ENCODE data around the gene ZBTB16. TPM values are rescaled to one million over a fixed set of nuclear protein-coding genes. Genes with fewer than 3 reads are reported as not detected.

ZBTB16 gene
- total RNA-seq, 5 donors from 2014 or later (not counting 1 experiment from before 2014, with no cell fraction given): 8.3 to 20.5 (median 12.4) TPM

DNA sequence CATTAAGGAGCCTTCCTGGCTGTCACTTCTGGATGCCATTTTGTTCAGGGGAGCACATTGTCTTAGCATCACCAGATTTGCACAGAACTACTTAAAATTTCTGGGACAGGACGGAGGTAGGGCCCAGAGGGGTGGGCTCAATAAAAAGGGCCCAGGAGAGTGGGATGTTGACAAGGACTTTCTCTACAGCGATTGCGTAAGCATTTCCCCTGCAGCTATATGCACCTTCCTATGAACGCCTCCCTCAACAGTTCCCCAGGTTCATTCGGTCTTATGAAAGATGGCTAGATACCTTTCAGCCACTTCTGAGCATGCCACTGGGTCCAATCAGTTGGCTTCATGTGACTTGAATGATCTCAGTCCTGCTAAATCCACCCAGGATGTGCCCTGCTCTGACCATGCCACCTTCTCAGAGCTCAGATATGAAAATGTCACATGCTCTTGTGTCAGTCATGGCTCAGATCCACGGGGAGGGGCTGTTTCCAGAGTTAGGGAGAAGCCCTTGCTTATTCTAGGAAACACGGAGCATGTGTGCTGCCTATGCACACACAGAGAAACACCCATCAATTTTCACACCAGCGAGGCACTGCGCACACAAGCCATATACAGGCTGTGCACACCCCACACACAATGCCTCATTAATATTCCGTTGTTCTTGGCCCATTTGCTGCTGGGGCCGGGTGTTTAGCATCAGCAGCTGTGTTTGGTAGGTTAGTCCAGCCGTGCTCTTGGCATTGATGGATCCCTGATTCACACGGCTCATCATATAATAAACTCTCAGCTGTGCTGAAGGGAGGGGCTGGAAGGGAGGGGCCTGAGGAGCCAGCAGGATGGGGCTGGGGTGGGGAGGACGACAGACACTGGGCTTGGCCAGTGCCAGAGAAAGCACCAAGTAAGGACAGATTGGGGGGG, 184.2 kb downstream of the ZBTB16 start:
- no peak overlapping the region for H3K27ac ChIP-seq (ENCODE audit: low read length)
- H3K4me1 ChIP-seq (ENCODE audit: control insufficient read depth in 1 of 2, extremely low read depth in 1 of 2, insufficient read depth in 2 of 2, low read length in 2 of 2): peaks cover 0 to 2% of the 10 kb centered on the region in 2 experiments
- DNase-seq: no peak
- Mint-ChIP-seq H3K4me3 (no peak overlapping the region), H3K4me1 (no peaks in the 10 kb centered on the region), H3K9me3 (no peaks in the 10 kb centered on the region), H3K36me3 (peaks cover 4% of the 10 kb centered on the region), H3K27ac (no peak overlapping the region), H3K27me3 (peaks cover 0 to 1% of the 10 kb centered on the region in 2 donors)
- POLR2A ChIA-PET: no interaction called here
- H3K4me3 ChIP-seq (ENCODE audit: control insufficient read depth in 1 of 2, extremely low read depth in 1 of 2, low read length in 1 of 2): no peak overlapping the region
- WGBS (ENCODE audit: insufficient coverage): 84% methylated on average over 9 of the region's 14 CpGs
- peaks cover 0 to 3% of the 10 kb centered on the region in 2 experiments for H3K27me3 ChIP-seq (replicated peaks in 1 of 2; ENCODE audit: control insufficient read depth in 2 of 2, extremely low read depth in 1 of 2, insufficient read depth in 2 of 2, low read length in 1 of 2)
- CTCF ChIA-PET: interaction anchor here in 1 of 2 donors (0.7 to 0.9 kb wide), 2 partner anchors 17 to 170 kb away, joined by 3 to 8 read pairs; no protein-coding TSS in a partner anchor
- ATAC-seq (replicated peaks in 1 of 4): no peak
- no peaks in the 10 kb centered on the region for H3K36me3 ChIP-seq (ENCODE audit: control insufficient read depth in 2 of 2, extremely low read depth in 1 of 2, insufficient read depth in 1 of 2, low read length in 1 of 2)
- no peaks in the 10 kb centered on the region for H3K9me3 ChIP-seq

- Histone ChIP-seq H3K27me3 (replicated peaks in 1 of 2; ENCODE audit: control insufficient read depth in 2 of 2, extremely low read depth in 1 of 2, insufficient read depth in 2 of 2, low read length in 1 of 2) (peaks cover 0 to 3% of the 10 kb centered on the region in 2 experiments), H3K9me3 (no peaks in the 10 kb centered on the region), H3K27ac (ENCODE audit: low read length) (no peak overlapping the region), H3K36me3 (ENCODE audit: control insufficient read depth in 2 of 2, extremely low read depth in 1 of 2, insufficient read depth in 1 of 2, low read length in 1 of 2) (no peaks in the 10 kb centered on the region), H3K4me1 (ENCODE audit: control insufficient read depth in 1 of 2, extremely low read depth in 1 of 2, insufficient read depth in 2 of 2, low read length in 2 of 2) (peaks cover 0 to 2% of the 10 kb centered on the region in 2 experiments), H3K4me3 (ENCODE audit: control insufficient read depth in 1 of 2, extremely low read depth in 1 of 2, low read length in 1 of 2) (no peak overlapping the region)
- Mint-ChIP-seq H3K4me1 (no peaks in the 10 kb centered on the region), H3K36me3 (peaks cover 4% of the 10 kb centered on the region), H3K4me3 (no peak overlapping the region), H3K27me3 (no peaks in the 10 kb centered on the region), H3K27ac (no peak overlapping the region), H3K9me3 (no peaks in the 10 kb centered on the region)
- WGBS (ENCODE audit: insufficient coverage): 84% methylated on average over 6 of the region's 18 CpGs
- ATAC-seq (replicated peaks in 1 of 4): no peak
- ChIA-PET CTCF (no interaction called here), POLR2A (no interaction called here)
- no peak for DNase-seq
Measured at GRCh38 chr11:114244726-114245394, 185.3 kb downstream of the ZBTB16 start.

- H3K27ac Mint-ChIP-seq: peak overlapping the region in 1 of 2 donors; percentile 19
- H3K9me3 Mint-ChIP-seq: no peaks in the 10 kb centered on the region
- H3K4me1 Mint-ChIP-seq: no peaks in the 10 kb centered on the region
- Histone ChIP-seq H3K4me3 (ENCODE audit: control insufficient read depth in 1 of 2, extremely low read depth in 1 of 2, low read length in 1 of 2) (no peak overlapping the region), H3K27me3 (replicated peaks in 1 of 2; ENCODE audit: control insufficient read depth in 2 of 2, extremely low read depth in 1 of 2, insufficient read depth in 2 of 2, low read length in 1 of 2) (peaks cover 0 to 3% of the 10 kb centered on the region in 2 experiments), H3K36me3 (ENCODE audit: control insufficient read depth in 2 of 2, extremely low read depth in 1 of 2, insufficient read depth in 1 of 2, low read length in 1 of 2) (no peaks in the 10 kb centered on the region), H3K4me1 (ENCODE audit: control insufficient read depth in 1 of 2, extremely low read depth in 1 of 2, insufficient read depth in 2 of 2, low read length in 2 of 2) (peaks cover 0 to 2% of the 10 kb centered on the region in 2 experiments), H3K9me3 (no peaks in the 10 kb centered on the region), H3K27ac (ENCODE audit: low read length) (no peak overlapping the region)
- no peaks in the 10 kb centered on the region for H3K27me3 Mint-ChIP-seq
- WGBS (ENCODE audit: insufficient coverage): 89% methylated on average over 5 of the region's 8 CpGs
- POLR2A ChIA-PET: no interaction called here
- CTCF ChIA-PET: interaction anchor here in 1 of 2 donors (0.6 to 1.4 kb wide), 2 partner anchors 121 to 219 kb away, joined by 3 read pairs; no protein-coding TSS in a partner anchor
- peaks cover 6% of the 10 kb centered on the region for H3K36me3 Mint-ChIP-seq
- ATAC-seq (replicated peaks in 1 of 4) (no peak), DNase-seq (no peak)
- no peak overlapping the region for H3K4me3 Mint-ChIP-seq
Measured at GRCh38 chr11:114246321-114247069, 187.0 kb downstream of the ZBTB16 start.

DNA sequence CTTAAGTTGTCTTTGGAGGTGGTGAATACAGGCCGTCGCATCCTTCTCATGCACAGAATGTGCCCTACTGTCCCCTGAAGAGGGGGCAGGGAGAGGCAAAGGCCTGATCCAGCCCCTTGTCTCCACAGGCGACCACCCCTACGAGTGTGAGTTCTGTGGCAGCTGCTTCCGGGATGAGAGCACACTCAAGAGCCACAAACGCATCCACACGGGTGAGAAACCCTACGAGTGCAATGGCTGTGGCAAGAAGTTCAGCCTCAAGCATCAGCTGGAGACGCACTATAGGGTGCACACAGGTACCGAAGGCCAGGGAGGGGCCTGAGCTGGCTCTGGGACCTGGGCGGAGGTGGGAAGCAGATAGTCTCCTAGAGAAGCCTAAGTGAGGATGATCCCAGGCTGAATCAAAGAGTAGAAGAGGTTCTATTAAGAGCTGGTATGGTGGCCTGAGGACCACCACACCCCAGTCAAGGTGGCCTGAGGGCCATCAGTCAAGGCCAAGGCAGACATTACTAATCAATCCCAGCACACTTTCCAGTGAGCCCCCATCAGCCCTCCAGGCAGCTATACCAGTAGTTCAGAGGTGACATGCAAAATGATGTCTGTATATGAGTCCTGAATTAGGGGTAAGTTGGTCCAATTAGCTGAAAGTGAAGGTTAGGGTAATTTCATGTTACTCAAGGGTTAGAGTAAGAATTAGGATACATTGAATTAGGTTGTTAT, 187.7 kb downstream of the ZBTB16 start:
- Mint-ChIP-seq H3K27ac (no peak overlapping the region), H3K4me3 (no peak overlapping the region), H3K36me3 (peaks cover 6% of the 10 kb centered on the region), H3K9me3 (no peaks in the 10 kb centered on the region), H3K27me3 (no peaks in the 10 kb centered on the region), H3K4me1 (no peaks in the 10 kb centered on the region)
- Histone ChIP-seq H3K36me3 (ENCODE audit: control insufficient read depth in 2 of 2, extremely low read depth in 1 of 2, insufficient read depth in 1 of 2, low read length in 1 of 2) (no peaks in the 10 kb centered on the region), H3K27me3 (replicated peaks in 1 of 2; ENCODE audit: control insufficient read depth in 2 of 2, extremely low read depth in 1 of 2, insufficient read depth in 2 of 2, low read length in 1 of 2) (peaks cover 0 to 3% of the 10 kb centered on the region in 2 experiments), H3K9me3 (no peaks in the 10 kb centered on the region), H3K27ac (ENCODE audit: low read length) (no peak overlapping the region), H3K4me1 (ENCODE audit: control insufficient read depth in 1 of 2, extremely low read depth in 1 of 2, insufficient read depth in 2 of 2, low read length in 2 of 2) (peaks cover 0 to 2% of the 10 kb centered on the region in 2 experiments), H3K4me3 (ENCODE audit: control insufficient read depth in 1 of 2, extremely low read depth in 1 of 2, low read length in 1 of 2) (no peak overlapping the region)
- POLR2A ChIA-PET: no interaction called here
- DNase-seq (no peak), ATAC-seq (replicated peaks in 1 of 4) (no peak)
- CTCF ChIA-PET: no interaction called here
- 86% methylated on average over 11 of the region's 11 CpGs for WGBS (ENCODE audit: insufficient coverage)

DNA sequence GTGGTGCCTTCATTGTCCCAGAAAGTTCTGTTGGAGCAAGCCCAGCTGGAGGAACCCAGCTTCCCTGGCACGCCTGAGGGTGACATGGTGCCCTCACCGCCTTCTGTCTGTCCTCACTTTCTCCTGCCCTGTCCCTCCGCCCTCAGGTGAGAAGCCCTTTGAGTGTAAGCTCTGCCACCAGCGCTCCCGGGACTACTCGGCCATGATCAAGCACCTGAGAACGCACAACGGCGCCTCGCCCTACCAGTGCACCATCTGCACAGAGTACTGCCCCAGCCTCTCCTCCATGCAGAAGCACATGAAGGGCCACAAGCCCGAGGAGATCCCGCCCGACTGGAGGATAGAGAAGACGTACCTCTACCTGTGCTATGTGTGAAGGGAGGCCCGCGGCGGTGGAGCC, 190.7 kb downstream of the ZBTB16 start:
- Histone ChIP-seq H3K36me3 (ENCODE audit: control insufficient read depth in 2 of 2, extremely low read depth in 1 of 2, insufficient read depth in 1 of 2, low read length in 1 of 2) (no peaks in the 10 kb centered on the region), H3K9me3 (no peaks in the 10 kb centered on the region), H3K4me3 (ENCODE audit: control insufficient read depth in 1 of 2, extremely low read depth in 1 of 2, low read length in 1 of 2) (no peak overlapping the region), H3K27me3 (replicated peaks in 1 of 2; ENCODE audit: control insufficient read depth in 2 of 2, extremely low read depth in 1 of 2, insufficient read depth in 2 of 2, low read length in 1 of 2) (no peaks in the 10 kb centered on the region), H3K27ac (ENCODE audit: low read length) (no peak overlapping the region), H3K4me1 (ENCODE audit: control insufficient read depth in 1 of 2, extremely low read depth in 1 of 2, insufficient read depth in 2 of 2, low read length in 2 of 2) (peaks cover 0 to 2% of the 10 kb centered on the region in 2 experiments)
- Mint-ChIP-seq H3K9me3 (no peaks in the 10 kb centered on the region), H3K4me1 (no peaks in the 10 kb centered on the region), H3K27me3 (no peaks in the 10 kb centered on the region), H3K36me3 (peaks cover 6% of the 10 kb centered on the region), H3K4me3 (no peak overlapping the region), H3K27ac (no peak overlapping the region)
- ATAC-seq (replicated peaks in 1 of 4): no peak
- ChIA-PET POLR2A (interaction anchor here in 1 of 2 donors (0.8 kb wide), 1 partner anchor 34 kb away, joined by 3 read pairs; no protein-coding TSS in a partner anchor), CTCF (interaction anchor here in 1 of 2 donors (0.7 to 1.0 kb wide), 2 partner anchors 214 to 248 kb away, joined by 3 read pairs; no protein-coding TSS in a partner anchor)
- WGBS (ENCODE audit: insufficient coverage): 93% methylated on average over 9 of the region's 17 CpGs
- DNase-seq: no peak
